NK-92 treated with Interleukin-12 subunit alpha and Interleukin-12 subunit beta, amount 100 ng/mL, for 24 hours (cell line): ENCODE data around the gene SNX3.

Source experiments
- DNase-seq: peaks from one replicate; lab custom pipeline; 2025; lab: John Stamatoyannopoulos, UW

Gene SNX3

DNA sequence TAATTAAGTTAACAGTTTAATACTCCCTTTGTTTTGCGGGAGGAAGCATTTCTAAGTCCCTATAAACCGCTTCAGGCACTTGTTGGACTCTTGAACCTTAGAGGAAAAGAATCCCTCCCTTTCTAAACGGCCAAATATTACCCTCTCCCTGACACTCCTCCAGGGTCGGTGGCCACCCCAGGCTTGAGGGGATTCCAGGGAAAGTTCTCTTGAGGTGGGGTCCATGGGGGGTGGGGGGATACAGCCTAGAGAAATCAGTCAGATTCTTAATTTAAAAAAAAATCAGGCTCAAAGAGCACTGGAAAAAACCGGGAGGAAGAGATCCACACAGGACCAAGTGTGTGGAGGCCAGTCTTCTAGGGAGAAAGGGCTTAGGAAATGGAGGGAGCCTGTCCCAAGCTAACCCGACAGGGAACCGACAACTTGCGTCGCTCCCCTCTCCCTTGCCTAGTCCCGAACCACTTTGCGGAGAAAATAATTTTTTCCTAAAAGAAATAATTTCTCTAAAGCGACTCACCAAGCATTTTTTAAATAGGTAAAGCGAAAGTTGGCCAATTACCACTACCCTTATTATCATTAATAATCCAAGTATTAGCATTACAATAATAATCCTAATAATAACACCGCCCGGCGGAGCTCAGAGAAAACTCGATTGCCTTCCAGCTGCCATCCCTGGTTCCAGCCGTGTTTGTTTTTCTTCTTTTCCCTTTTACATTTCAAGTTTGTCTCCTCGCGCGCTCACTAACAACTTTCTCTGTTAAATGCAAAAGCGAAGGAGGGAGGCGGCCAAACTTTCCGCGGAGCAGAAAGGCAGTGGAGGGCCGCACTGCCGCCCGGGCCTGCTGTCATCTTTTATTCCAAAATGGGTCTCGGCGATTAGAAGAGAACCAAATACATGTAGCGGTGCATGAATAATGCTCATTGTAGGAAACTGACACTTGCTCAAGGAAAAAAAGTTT is 90.2 kb downstream of the SNX3 start:
- DNase-seq, result no peak

DNA sequence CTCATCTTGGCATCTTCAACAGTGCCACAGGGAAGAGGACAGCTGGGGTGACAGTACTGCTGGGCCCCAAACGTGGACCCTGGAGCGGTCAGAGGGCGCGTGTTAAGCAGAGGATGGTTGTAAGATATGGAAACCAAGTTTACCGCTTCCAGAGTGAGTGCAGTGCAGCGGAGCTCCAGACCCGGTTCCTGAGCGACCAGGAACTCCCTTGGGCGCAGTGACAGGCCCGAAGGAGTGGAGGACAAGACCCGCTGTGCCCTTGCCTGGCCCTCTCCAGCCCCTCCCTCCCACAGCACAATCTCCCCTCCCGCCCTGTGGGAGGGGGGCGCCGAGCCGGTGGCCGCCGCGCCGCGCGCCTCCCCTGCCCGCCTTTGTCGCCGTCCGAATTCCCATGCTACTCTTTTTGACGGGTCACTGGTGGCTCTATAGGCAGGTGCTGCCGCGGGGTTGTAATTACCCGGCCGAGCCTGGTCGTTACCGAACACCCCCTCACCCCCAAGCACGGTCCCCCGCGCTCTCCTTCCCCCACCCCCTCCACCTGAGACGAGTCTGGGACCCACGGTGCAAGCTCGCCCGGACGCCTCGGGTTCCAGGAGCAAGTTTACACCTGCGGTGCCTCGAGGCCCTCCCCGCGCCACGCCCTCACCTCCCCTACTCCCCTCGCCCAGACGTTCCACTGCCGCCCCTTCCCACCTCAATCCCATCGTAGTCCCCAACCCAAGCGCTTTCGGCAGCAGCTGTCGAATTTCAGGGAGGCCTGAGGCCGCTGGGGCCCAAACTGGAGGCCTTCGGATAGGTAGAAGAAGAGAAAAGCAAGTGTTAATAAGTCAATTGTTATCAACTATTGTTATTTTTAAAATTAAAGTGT is 91.1 kb downstream of the SNX3 start:
- no peak for DNase-seq

DNA sequence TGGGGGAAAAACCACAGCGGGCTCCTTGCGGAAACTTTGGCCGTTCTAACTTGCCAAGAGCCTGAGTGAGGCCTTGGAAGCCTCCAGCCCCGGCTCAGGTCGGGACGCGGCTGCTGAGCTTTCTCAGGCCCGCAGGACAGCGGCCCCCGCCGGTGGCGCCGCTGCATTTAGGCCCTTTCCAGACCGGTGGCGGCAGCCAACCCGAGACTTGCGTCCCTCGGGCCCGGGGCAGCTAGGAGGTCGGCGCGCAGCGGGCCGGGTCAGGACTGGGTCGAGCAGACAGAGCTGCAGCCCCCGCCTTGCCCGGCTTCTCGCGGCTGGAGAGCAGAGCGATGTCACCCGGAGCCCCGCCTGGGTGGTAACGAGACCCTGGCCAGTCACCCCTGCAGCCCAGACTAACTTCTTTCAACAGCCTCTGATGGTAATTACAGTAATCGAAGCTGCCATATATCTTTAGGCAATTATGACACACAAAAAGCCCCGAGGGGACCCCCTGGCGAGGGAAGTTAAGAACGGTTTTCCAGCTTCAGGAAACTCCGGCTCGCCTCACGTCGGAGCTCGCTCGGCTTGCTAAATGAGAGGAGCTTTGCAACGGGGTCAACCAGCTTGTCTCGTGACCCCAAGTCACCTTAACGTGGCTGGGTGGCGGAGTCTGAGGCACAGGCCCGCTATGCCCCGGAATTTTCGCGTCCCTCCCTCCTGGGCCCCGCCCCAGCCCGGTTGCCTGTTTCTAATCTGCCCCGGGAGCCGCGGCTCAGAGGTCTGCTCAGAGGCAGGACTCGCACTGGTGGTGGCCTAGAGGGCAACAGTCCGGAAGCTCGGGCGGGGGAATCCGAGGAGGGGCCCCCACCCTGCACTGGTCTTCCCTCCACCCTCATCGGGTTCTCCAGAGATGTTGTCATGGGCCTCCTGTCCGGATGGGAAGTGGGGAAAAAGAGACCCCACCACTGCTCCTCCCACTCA is 92.1 kb downstream of the SNX3 start:
- DNase-seq, result no peak

DNA sequence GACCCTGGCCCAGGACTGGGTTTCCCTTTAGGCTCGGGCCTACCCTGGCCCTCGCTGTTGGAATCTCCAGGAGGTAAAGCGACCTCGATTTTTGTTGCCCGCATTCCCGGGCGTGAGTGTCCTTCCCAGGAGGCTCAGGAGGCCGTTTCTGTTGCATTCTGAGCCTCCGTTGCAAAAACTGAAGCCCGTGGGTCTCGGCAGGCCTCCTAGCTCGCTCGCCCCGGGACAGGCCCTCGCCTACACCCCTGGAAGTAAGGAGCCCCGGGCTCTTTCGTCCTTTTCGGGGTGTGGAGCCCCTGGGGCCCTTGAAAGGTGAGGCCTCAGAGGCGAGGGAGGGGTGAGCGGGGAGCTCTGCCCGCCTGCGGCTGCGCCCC is 92.8 kb downstream of the SNX3 start:
- DNase-seq, result no peak

DNA sequence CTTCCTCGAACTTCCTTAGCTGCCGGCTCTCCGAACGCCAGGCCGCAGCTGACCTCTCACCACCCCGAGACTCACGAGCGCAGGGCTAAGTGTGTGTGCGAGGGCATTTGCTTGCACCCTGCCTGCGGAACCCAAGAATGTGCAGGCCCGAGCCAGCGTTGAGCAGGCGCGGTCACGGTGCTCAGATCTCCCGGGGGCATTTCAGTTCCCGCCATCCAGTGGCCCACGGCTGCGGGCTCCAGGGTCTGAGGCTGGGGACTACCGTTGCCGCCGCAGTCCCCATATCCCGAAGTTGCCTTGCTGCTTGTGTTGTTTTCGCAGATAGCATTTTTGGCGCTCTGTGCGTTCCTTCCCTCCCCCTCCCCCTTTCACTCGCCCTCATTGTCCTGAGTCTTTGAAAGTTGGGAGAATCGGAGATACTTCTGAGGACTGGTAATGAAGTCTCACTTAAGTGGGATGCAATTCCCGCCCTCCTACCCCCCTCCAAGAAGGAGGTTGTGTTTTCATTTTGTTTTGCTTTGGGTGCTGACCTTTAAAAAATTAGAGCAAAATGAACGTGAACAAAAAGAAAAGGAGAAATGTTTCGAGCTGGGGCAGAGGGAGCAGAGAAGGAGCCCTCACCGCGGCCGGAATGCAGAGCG is 93.3 kb downstream of the SNX3 start:
- no peak for DNase-seq

DNA sequence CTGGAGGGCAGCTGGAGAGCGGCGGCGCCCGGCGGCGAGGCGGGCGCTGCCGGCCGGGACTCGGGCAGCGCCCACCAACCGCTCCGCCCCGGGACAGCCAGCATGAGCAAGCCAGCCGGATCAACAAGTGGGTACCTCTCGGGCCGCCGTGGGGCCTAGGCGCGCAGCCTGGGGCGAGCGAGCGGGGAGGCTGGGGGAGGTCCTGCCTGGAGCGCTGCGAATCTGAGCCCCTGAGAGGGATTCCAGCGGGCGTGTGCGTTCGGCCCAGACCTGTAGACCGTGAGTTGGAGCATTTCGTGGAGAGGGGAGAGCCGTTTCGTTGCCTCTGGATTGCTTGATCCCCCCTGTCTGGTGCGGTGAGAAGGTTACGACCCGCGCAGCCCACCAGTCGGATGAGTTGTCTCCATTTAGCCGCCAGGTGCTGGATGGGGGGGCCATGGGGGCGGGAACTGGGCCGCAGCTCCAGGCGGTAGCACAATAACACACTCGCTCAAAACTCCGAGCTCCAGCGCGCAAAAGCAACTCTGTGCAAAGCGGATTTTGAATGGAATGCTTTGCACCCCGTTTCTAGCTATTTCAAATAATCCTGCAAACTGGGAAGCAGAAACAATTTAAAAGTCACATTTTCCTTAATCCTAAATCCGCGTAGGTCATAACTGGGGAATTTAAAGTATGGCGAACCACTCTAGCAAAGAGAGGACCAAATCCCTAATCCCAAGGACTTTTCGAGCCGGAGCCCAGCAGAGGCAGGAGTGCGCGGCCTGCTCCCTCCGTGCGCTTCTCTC is 94.0 kb downstream of the SNX3 start:
- DNase-seq, result no peak

DNA sequence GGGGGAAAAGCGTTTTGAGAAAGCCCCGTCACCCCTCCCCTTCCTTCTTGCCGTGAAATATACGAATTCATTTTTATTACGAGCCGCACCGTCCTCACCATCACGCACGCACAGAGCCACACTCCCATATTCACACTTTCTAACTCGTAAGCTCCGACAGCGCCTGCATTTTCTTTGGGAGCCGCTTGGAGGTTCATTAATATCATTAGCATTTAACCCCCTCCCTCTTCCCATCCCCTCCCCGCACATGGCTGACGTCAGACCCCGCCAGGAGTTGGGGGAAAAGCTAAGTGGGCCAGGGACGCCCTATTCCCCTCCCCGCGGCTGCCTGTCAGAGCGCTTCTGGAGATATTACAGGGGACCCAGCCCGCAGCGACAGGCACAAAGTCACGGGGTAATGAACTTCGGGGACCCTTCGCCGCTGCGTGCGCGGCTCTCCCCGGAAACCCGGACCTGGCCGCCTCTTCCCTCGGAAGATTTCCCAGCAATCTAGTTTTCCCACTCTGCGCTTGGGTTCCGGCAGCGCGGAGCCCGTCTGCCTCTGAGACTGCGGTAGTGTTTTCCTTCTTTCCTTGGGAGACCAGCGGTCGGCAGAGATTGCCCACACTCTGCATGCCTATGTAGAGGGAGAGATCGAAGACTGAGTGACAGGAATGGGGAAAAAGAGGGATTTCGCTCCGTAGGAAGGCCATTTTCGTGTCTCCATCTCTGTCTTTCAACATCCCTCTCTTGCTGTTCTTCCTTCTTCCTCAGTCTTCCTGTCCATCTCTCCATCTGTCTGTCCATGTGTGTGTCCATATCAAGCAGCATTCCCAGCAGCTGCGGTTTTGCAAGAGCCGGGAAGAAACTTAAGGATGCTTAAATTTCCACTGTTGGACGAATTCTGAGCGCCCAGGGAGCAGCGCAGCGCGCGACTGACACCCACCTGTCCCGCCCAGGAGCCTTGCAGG is 94.9 kb downstream of the SNX3 start, which contains the start of gene NR2E1:
Gene NR2E1, plus strand, starts transcription at position 309 of the 950 bp plus-strand sequence. CDS start 744 bp downstream, outside the sequence.
- DNase-seq, result no peak

DNA sequence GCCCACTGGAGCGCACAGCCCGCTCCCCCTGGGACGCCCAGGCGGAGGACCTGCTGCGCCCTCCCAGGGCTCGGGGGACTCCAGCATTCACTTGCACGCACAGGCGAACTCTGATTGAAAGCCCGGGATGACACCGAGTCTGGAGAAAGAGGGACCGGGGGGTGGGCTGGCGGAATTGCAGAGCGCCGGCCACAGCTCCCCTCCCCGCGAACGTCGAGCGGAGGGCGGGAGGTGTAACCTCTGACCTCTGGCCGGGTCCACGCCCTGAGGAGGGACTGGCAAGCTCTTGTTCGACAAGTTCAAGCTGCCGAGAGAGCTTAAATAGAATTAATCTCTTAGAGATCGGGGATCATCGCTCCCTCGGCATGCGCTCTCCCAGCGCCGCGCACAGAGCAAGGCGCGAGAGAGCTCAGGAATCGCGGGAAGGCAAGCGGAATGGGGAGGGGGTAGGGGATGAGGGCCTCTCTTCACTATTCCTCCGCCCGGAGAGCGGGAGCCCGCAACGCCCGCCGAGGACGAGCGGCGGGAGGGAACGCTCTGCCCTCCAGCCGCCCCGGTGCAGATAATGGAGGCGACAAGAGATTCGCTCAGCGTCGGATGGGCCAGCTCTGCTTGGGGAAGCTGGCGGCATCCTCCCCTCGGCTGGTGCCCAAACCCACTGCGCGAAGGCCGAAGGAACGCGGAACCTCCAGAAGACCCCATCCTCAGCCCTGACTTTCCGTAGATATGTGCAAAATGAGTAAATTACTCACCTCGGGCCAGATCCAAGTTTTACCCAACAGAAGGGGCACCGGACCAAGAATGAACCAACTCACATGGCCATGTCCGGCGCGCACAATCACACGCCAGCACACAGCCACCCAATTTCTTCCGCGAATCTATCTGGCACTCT is 95.8 kb downstream of the SNX3 start:
- DNase-seq, result no peak

DNA sequence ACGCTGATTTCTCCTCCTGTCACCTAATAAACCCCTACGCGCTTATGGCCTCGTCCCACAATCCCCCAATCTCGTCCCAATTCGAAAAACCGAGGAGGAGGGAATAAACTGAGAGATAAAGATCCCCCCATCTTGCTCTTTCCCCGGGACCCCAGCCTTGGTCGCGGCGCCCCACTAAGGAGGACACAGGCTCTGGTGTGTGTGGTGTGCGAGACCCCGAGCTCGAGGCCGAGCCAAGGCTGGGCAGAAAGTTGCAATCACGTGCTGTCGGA is 96.4 kb downstream of the SNX3 start:
- no peak for DNase-seq

DNA sequence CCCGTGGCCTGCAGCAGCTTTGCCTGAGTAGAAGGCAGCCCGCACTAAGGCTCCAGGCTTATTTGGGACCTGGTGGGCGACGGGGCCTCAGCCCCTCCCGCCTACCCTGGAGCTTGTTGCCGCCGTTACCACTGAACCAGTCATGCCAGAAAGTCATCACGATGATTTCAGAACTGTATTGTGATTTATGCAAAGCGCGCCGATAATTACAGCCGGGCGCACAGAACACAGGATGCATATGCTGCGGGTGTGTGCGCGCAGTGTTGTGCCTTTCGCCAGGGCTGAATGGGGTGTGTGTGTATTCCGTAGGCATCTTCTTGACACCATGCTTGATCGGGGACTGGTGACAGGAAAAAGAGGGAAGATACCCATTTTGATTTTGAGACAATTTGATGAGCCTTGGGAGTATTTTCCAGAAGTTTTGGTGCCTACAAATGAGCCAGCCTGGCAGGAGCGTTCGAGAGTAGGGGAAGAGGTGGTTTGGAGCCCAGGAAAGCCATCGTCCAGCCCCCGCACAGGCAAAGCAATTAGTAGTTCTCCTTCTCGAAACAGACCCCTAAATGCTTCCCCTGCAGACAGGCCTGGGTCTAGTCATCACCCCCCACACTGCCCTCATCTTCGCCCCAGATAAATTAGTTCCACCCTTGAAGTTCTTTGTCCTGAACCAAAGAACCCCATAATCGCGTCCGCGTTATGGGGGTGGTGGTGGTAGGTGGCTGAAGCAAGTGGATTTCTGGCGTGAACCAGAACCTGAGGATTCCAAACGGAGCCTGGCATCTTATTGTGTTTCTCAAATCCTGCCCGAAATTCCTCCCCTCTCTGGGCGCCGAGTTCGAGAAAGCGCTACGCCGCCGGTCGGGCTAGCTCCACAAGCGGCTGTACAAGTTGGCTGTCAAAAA is 96.9 kb downstream of the SNX3 start:
- no peak for DNase-seq

DNA sequence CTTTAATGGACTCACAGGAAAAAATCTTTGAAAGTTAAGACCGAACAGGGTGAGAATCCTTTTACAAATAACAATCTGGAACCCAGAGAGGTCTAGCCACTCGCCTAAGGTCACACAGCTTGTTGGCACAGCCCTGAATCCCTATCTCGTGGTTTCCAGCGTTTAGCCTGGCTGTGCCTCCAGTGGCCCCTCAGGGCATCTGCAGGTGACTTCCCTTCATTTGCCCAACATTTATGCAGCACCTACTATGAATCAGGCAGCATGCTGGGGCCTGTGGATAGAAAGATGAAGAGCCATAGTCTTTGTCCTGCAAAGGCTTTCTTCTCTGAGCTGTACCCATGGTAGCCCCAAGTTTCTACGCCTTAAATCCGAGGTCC is 97.6 kb downstream of the SNX3 start:
- no peak for DNase-seq

DNA sequence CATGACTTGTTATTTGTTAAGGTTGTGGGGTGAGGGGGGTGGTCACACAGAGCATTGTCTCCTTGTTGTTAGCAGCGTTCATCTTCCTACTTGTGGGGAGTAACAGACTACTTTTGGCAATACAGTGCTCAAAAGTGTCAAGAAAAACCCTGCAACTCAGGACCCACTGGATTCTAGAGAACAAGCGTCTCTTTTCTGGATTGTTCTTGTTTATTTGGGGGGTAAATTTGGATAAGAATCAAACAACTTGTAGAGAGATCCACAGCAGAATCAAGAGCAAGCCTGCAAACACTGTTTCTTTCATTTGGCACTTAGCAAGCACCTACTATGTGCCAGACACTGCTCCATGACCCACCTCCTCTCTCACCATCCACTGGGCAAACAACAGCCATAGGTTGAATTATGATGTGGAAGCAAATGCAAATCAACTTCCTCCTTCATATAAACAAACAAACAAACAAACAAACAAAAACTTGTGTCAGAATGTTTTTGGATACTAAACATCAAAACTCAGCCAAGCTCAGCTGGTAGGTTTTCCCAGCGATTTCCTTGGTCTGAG is 99.0 kb downstream of the SNX3 start:
- DNase-seq, result no peak
